HG03575 (cell line): ENCODE measurements around the gene HNRNPLL.
"Not testable (repeated sequence)": the region's sequence is repeated elsewhere in the genome, so short reads cannot be mapped to it uniquely, and the experiment has no call there.

Source experiments
- ATAC-seq: cut with Tn5 transposase; IDR thresholded peaks from one replicate; pipeline ENCODE4 v1.9.1; 2021; ENCODE audit not compliant: unreplicated experiment, insufficient number of reproducible peaks, low FRiP score; ENCODE audit errors: extremely low read depth

The HNRNPLL gene

DNA sequence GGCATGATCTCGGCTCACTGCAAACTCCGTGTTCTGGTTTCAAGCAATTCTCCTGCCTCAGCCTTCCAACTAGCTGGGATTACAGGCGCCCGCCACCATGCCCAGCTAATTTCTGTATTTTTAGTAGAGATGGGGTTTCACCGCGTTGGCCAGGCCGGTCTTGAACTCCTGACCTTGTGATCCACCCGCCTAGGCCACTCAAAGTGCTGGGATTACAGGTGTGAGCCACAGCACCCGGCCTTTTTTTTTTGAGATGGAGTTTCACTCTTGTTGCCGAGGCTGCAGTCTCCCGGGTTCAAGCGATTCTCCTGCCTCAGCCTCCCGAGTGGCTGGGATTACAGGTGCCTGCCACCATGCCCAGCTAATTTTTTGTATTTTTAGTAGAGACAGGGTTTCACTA is 65.4 kb downstream of the HNRNPLL start:
- not testable (repeated sequence) for ATAC-seq

DNA sequence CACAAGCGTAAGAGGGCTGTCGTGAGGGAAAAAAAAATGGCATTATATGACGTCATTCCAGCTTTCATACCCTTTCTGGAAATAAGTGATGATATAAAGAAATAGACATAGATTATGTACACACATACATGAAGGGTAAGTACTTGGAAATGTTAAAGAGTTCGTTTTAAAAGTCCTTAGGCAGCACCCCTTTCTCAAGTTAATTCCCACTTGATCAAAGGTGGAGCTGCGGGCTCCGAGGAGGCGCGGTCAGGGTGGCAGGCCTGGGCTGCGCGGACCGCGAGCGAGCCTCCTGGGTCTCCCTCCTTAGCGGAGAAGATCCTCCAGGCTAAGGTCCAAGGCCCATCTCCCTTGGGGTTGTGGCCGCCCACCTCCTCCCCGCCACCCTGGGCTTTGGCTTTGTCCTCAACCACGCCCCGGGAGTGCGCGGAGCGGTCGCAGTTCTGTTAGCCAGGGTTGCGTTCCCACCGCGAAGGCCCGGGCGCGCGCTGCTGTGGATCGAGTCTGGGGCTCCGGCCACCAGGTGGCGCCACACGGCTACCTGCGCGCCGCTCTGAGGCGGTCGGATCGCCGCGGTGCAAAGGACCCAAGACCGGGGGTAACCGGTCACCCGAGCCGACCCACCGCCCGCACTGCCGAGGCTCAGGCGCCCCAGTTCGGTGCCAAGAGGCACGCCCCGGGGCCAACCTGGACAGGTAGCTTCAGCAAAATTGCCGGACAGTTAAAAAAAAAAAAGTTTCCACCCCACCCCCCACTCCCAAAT is 66.8 kb downstream of the HNRNPLL start:
- ATAC-seq = no peak

DNA sequence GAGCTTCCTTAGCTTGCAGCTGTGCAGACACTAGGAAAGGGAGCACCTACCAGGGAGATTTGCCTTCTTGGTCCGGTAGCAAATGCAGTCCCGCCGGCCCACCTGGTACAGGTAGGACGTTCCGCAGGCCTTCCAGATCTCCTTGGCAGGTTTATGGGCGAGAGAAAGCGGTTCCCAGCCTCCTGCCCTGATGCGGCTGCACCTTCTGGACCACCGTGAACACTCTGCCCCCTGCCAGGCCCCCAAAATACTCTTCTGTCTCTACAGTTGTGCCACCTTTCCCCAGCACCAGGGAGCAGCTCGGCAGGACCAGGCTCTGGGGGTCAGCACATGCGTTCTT is 67.4 kb downstream of the HNRNPLL start:
- ATAC-seq = no peak

DNA sequence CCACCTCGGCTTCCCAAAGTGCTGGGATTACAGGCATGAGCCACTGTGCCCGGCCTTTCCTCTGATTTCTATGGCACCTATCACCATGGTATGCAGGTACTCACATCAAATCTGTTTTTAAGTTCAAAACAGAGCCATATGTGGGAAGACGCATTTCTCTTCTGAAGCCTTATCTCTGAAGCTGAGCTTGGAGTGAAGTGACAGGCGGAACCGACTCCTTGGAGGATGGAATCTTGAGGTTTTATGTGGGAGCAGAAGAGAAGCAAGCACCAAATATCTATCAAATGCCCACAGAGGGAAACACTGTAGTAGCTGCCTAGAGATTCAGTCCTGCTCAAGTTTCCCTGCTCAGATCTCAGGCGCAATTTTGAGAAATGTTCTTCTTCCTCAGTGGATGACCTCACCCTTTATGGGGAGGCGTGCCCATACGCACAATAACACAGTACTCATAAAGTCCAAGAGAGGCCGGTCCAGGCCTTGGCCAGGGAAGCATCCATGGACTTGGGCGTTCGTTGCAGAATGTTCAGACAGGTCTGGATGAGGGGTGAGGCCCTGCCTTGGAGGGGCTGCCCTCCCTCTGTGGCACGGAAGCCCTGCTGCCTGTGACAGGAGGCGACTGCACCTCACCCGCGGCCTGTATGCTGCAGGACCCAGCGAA is 67.9 kb downstream of the HNRNPLL start:
- ATAC-seq = no peak

DNA sequence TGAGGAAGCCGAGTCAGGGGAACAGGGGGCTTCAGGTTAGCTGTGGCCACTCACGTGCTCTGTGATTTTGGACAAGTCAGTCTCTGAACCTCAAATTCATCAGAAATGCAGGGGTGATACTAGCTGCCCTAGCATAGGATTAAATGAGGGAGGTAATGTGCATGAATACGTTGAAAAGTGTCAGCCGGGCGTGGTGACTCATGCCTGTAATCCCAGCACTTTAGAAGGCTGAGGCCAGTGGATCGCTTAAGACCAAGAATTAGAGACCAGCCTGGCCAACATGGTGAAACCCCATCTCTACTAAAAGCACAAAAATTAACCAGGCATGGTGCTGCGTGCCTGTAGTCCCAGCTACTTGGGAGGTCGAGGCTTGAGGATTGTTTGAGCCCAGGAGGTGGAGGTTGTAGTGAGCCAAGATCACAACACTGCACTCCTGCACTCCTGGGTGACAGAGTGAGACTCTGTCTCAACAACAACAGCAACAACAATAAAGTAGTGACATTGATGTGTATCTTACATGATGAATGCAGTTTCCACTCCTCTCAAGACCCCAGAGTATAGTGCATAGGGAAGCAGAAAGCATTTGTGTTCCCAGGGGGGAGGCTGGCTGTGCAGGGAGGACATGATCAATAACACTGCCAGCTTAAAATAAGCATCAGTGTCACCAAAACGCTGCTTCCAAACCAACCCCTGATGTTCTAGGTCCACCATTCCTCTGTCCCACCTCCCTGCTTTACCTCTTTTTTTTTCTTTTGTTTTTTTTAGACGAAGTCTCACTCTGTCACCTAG is 68.8 kb downstream of the HNRNPLL start:
- ATAC-seq = no peak

DNA sequence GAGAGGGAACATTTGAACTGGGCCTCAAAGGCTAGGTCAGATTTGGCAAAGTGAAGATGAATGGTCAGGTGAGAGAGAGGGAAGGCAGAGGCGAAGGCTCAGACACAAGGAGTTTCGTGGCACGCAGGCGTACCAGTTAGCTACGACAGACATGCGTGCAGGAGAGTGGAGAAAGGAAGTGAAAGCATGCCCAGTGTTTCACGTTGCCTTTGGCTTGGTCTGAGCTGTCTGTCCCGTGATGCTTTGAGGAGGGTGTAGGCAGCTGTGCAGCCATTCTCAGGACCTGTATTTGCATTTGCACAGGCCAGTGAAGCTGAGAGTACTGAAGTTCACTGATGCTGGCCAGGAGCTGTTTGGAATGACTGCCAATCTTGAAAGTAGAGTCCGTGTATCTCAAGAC is 69.5 kb downstream of the HNRNPLL start:
- ATAC-seq = peak; percentile 94

DNA sequence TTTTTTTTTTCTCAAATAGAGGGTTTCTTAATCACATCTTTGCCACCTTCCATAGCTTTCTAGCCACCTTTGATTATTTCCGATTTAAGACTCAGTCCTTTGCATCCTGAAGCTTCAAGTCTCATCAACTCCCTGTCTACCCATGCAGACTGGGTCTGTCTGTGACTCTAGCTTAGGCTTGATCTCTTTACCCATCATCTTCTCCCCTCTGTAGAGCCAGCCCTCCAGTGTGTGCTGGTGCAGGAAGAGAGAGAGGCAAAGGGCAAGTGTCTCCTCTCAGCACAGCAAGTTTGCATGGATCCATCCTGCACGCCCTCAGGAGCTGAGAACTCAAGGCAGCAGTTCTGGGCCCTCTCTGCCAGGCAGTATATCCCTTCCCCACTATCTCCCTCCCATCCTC is 70.4 kb downstream of the HNRNPLL start:
- no peak for ATAC-seq

DNA sequence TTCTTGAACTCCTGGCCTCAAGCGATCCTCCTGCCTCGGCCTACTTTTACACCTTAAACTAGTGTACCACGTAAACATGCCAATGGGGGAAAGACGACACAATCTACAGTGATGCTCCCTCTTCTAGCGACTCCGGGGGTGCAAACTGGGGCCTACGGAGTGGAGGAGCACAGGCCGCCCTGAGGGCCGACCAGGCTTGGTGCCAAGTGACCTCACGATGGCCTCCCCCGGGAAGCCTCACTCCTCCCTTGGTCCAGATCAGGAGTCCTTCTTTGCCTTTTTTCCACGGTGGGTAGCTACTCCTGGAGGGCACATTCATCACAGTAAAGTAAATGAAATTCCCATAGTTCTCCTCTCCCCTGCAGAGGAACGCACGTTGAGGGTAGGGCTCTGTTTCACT is 73.5 kb downstream of the HNRNPLL start:
- ATAC-seq = no peak

DNA sequence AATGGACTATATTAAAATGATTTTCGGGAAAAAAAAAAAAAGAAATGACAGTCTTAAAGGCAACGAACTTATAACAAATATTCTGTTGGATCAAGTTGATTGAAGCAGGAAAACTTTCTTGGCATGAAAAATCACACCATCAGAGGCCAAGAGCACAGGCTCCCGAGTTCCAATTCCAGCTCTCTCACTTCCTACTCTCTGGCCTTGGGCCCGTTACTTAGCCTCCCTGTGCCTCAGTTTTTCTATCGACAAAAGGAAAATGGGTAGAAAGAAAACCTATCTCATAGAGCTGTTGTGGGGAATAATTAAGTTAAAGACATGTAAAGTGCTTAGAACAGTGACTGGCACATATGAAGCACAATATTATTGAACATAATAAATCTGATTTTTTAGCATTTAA is 74.2 kb downstream of the HNRNPLL start:
- no peak for ATAC-seq

DNA sequence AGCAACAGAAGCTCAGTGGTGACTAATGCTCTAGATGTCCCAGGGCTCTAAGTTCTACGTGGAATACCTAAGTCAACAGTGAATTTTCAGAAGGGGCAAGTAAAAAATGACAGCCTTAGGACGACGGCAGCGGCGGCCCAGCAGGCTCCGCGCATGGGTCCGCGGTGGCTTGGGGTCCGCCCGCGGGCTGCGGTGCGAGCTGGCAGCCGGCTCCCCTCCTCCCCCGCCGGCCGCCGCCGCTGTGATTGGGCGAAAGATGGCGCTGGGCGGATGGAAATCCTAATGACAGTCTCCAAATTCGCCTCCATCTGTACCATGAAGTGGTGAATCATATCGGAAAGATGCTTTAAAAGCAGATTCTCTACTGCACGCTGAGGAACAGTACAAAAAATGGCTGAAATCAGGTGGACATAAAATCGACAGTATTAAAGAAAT is 74.7 kb downstream of the HNRNPLL start:
- no peak for ATAC-seq

DNA sequence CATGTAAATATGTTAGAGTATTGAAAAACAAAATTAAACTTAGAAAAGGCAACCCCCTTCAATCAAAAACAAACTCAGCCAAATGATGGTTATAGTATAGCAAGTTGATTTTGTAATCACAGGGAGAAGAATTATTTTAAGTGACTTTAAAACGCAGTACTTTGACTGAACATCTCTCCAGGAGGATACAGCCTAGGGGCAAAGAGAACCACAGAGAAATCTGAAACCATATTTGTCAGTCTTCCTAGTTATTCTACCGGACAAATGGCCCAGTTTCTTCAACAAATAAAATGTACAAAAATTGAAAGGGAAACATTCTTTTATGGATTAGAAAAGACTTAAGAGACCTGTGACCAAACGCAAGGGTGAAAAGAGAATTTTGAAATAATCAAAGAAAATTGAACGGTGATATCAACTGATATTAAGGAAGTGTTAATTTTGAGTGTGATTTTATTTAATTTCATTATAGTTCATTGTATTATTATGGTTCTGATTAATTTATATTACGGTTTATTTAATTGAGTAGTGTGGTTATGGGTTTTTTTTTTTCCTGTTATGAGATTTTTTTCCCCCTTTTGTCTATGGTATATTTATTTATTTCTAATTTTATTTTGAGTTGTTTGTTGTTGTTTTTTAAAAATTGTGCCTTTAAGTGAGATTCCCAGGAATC is 75.3 kb downstream of the HNRNPLL start:
- no peak for ATAC-seq

DNA sequence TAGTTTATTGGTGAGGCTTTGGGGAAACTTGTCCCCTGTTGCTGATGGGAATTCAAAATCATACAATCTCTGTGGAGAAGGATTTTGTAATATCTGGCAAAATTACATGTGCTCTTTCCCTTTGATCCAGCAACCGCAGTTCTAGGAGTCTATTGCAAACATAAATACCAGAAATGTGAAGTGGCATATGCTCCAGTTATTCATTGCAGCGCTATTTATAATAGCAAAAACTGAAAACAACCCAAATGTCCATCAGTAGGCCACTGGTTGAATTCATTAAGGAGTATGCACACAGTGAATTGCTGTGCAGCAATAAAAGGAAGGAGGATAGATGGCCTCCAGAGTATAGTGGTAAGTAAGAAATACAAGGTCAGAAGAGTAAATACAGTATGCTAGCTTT is 76.5 kb downstream of the HNRNPLL start:
- no peak for ATAC-seq

DNA sequence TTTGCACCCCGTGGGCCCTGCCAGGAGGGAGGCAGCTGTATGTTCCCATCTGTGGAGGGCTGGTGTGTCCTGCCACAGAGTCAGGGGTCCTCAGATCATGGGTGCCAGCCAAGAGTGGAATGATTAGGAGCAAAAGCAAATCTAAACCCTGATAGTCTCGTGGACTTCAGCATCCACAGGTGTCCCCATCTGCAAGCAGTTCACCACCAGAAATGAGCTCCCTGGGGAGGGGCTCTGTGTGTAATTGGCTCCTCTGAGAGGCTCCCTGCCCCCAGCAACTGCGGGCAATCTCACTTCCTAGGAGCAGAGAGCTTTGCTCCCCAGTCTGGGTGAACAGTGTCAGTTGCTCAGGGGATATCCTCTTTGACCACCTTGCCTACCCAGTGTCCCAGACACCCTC is 78.1 kb downstream of the HNRNPLL start:
- ATAC-seq = no peak

DNA sequence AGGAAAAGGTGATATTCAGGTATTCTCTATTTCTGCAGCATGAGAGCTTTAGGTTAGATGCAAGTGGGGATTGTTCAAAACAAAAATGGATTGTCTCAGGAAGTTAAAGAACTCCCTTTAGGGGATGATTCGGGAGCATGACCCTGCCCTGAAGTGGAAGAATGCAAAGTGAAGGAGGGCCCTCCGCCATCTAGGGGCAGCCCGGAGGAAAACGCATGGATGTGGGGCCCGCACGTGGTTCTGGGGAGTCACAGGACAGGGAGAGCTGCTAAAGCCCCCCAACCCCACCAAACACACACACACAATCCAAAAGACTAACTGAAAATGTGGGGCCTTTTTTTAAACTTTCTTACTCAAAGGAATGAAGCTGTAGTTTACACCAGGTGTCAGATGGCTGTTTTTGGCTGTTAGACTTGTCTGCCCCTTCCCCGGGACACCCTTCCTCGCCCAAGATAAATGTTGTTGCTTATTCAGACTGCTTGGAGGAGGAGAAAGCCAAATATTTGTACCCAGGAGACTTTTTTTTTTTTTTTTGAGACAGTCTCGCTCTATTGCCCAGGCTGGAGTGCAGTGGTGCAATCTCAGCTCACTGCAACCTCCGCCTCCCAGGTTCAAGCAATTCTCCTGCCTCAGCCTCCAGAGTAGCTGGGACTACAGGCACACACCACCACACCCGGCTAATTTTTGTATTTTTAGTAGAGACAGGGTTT is 78.8 kb downstream of the HNRNPLL start:
- no peak for ATAC-seq

DNA sequence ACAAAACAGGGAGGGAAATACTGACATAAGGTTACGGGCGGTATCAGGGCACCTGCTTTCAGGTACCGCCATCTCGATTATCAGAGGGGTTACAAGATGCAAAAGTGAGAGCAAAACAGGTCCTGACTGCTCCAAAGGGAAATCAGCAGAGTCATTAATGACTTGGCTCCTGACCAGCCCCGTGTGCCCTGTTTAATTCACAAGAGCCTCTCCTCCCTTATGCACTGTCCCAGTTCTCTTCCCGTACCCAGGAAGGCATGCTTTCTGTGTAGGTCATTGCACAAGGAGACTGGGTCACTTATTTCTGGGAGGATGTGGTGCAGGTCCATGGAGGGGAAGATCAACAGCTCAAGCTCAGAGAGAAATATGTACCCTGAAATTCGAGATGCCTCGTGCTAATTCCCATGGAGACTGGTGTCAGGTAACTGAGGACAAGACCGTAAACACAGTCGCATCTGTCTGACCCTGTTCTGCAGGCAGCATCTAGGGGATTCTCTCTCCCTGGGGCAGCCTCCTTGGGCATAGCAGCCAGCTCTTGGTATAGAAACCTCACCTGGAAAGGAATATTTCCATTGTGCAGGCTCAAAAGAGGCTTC is 79.9 kb downstream of the HNRNPLL start:
- ATAC-seq = no peak

DNA sequence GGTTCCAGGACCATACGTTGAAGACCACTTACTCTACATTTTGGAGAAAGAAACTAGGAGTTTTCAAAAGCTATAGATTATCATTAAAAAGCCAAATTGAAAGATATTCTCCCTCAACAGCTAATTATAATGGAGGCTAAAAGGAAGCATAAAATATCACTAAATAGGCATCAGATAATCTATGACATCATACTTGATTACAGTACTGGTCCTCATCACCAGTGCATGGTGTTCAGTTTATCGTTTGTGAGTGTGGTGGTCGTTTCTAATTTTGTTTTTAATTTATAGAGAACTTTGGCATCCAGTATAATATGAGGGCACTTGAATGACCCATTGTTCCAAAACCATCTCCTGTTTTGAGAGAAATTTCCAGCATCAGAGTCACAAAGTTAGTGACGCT is 80.9 kb downstream of the HNRNPLL start:
- ATAC-seq = no peak

DNA sequence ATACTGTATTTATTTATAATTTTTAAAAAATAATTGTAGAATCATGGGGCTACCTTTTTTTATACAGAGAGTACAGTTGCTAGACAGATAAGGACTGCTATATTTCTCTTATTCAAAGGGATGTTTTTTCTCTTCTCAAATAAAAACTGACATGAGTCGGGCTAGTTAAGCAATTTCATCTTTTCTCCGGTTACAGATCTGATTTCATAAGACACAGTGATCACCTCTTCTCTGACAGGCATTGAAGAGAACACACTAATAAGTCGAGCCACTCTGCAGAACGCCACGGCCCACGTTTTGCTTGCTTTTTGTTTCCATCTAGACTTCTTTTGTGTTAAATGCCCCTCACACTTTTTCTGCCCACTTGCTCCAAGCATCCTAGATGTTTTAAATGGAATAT is 85.4 kb downstream of the HNRNPLL start:
- ATAC-seq = no peak

DNA sequence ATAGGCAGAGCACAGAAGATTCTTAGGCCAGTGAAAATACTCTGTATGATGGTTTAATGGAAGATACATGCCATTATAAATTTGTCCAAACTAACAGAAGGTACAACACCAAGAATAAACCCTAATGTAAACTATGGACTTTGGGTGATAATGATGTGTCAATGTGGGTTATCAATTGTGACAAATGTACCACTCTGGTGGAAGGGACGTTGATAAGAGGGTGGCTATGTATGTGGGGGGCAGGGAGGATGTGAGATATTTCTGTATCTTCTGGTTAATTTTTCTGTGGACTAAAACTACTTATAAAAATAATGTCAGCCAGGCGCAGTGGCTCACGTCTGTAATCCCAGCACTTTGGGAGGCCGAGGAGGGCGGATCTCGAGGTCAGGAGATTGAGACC is 86.2 kb downstream of the HNRNPLL start:
- no peak for ATAC-seq

DNA sequence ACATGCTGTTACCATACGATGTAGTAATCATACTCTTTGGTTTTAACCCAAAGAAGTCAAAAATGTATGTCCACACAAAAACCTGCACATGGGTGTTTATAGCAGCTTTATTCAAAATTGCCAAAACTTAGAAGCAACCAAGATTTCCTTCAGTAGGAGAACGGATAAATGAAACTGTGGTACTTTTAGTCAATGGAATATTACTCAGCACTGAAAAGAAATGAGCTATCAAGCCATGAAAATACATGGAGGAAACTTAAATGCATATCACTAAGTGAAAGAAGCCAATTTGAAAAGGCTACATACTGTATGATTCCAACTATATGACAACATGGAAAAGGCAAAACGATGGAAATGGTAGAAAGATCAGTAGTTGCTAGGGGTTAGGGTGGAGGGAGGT is 86.6 kb downstream of the HNRNPLL start:
- no peak for ATAC-seq
